IPS-NIHi7 (cell line): ENCODE data around the gene HOXA5.

ENCODE experiments used
- DNase-seq: peaks from one replicate; pipeline ENCODE4 v3.0.0; 2012; ENCODE audit warnings: mixed read lengths; ENCODE audit errors: extremely low spot score

HOXA5 gene

DNA sequence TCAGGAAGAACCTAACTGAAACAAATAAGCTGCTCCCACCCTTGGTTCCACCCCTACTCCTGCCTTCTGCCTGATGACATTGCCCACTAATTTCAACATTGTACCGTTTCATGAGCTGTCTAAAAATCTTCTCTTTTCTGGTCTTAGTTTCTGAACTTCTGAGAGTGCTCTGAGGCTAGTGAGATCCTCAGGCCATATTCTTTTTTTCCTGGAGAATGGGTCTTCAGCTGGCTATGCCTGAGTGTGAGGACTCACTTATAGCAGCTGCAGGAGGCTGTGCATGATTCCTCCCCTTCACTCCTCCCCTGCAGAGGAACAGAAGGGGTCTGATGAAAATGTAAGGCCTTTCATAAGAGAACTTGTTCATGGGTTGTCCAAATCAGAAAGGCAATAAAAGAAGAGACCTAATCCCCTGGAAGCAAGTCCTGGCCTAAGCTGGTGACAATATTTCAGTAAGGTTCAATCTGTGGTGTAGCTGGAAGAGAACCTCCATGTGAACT, 24.0 kb downstream of the HOXA5 start:
- DNase-seq, result no peak

DNA sequence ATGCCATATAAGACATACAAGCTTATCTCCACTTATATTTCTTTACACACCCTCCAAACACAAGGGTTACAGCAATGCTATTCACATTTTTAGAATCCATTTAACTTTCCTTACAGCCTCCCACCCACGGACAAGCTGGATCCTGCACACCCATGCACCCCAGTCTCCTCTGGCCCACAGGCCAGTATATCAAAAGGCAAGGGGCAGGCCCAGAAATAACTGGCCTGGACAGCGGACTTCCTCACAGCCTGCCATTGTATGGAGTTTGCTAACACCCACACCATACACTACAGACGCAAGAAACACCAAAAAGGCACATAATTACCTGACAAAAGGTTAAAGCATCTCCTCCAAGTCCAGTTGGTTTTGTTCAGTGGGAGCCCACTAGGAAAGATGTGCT, 24.9 kb downstream of the HOXA5 start:
- no peak for DNase-seq

DNA sequence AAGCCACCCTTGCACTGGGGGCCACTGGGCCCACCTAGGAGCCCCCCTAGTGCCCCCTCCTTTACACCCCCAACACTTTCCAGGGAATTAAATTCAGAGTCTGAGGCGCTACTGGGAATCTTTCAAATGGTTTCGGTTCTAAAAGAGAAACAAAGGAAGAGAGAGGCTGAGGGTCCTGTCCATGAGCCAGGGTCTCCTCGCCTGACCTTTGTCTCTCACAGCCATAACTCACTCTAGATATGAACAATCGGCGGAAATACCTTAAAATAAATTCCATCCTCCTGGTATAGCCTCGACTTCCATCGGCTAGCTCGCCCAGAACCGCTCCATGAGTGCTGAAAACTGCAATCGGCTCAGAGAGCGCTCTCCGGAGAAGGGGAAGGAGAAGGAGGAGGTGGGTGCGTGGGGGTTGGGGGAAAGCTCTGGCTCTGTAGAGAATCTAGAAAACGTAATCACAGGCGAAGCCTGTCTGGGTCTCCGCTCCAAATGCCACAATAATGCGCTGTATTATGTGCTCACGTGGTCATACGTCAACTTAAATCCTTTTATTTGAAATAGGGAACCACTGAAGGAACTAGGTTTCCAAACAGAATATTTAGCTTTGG, 25.5 kb downstream of the HOXA5 start:
- DNase-seq, result no peak

DNA sequence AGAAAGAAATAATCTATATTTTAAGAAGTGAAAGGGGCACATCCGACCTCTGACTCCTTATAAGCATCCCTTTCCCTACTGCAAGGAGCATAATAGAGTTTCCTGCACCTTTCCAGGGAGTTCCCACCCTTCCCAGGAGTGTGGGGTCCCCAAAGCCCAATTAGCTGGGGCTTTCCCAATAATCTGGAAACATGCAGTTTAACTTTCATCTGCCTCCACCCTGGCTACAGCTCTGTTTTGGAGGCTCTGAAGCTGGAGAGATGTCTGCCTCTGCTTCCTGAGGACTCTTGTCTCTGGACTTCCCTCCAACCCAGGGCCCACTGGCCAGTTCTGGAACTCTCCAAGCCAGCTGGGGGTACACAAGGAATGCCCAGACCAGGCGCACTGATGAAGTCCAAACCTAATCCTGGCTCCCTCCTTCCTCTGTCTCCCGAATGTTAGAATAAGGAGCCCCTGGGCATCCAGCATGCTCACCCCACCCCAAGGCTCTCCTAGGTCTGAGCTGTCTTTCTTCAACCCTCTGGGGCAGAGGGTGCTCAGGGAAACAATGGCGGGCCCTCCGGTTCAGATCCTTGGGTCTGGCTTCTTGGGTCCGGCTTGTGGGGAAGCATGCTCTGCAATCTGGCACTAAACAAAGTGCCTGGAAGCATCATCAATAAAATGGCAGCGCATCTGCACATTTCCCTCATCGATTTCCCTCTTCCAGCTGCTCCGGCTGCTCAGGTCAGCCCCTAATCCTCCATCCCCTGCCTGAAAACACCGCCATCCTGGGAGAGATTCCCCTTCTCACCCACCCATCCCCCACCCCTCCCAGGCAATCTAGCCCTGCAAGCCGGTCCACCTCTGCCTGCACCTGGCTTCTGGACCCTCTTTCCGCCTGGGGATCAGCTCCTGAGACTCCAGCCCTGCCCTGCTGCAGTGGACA, 26.3 kb downstream of the HOXA5 start:
- DNase-seq, result no peak

- no peak for DNase-seq
These were observed 27.2 kb downstream of the HOXA5 start for GRCh38 chr7:27116031-27116961.

DNA sequence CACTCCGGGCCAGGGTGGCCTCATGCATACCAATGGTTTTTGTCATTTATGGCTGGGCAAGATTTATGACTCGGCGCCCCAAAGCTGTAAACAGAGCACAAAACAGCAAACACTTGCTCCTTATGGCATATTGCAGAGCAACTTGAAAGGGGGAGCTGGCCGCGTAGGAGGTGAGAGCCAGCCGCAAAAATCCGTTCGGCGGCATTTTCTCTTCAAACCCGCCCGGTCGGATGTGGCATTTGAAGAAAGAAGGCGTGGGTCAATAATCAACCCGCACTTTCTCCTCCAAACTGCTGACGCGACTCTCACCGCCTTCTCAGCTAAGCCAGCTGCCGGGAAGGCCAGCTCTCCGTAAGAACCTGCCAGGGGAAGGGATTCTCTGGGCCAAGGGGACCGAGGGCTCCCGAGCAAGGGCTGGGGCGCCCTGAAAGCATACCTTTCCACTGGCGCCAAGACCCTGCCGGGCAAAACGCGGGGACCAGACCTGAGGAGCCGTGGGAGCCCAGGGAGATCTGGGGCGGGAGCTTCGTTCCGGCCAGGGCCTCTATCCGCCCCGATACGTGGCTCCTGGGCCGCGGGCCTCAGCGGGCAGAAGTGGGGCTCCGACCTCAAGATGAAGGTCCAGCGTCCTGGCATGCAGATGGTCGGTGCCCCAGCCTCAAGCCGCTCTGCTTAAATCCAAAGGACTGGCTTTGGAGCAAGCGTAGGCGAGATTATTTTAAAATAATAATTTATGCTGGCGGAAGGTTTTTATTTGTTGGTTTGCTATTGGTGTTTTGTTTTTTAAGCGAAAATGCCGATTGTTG, 28.1 kb downstream of the HOXA5 start:
- no peak for DNase-seq

DNA sequence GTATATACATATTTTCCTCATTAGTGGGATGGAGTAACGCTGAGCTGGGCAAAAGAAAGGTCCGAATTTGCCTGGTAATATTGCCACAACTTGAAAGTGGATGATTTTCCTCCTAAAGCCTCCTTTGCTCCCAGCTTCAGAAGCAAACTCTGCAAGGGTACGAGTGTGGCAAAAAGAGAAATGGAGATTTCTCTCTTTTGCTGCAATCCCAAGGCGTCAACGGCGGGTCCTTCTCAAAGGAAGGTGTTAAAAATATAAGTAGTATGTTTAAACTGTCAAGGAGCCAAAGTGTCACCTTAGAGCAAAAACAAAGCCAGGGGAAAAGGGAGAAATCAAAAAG, 28.6 kb downstream of the HOXA5 start:
- DNase-seq, result no peak

GRCh38 chr7:27113991-27114769, 29.3 kb downstream of the HOXA5 start:
- no peak for DNase-seq

DNA sequence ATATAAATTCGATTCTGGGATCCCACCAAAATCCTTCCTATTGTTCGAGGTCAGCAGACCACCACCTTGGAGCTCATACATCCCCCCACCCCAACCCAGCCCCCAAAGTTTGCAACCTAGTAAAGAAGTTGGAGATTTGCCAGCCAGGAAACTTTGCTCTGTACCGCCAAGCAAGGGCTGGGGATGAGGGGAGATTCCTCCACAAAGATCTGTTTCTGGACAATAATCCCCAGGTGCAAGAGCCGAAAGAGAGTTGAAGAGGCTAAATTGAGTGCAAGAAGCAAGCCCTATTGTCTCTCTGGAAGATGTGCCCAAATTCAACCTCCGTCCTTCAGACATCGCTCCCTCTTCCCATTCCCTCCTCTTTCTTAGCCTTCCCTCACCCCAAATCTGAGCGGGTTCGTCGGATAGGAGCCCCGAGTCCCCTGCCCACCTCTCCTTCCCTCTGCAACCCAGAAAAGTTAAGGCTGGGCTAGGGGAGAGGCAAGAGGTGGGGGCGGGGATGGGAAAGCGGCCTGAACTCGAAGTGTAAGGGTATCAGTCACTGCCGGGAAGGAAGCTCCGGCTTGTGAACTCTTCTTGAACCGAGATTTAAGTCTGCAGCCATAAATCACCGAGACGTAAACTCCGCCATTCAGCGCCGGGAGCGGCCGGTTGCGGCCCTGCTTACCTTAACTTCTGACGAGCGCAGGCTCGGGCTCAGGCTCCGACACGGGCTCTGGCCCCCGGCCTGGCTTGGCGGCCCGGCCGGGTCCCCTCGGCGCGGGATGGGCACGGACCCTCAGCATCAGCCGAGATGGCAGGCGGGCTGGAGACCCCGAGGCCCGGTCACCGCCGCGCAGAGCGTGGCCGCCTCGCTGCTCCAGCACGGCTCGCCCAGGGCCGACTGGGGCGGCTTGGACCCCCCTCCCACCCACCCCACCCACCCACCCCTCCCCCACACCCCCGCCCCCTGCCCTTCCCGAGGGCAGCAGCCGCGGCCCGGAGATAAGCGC, 30.2 kb downstream of the HOXA5 start:
- DNase-seq, result no peak

GRCh38 chr7:27112361-27112760, 31.1 kb downstream of the HOXA5 start:
- no peak for DNase-seq

DNA sequence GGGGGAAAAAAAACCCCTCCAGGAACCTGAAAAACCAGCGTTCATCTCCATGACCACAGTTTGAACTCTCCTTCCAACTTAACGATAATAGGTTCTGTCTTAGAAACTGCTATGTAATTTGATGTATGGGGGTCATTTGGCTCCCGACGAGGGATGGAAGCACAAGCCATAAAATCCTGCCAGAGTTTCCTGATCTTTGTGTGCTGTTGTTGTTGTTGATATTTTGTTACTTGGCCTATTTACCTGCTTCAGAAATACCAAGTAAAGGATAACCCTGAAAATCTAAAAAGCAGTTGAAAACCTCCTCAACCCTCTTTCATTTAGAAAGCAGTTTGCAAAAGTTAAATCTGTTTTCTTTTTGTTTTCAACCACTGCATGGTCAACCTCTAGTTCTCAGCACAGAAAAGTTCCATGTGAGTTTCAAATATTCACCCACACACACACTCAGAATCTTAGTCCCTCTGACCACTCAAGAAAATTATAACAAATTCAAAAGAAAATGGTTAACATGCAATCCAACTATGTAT, 31.7 kb downstream of the HOXA5 start:
- DNase-seq, result no peak

DNA sequence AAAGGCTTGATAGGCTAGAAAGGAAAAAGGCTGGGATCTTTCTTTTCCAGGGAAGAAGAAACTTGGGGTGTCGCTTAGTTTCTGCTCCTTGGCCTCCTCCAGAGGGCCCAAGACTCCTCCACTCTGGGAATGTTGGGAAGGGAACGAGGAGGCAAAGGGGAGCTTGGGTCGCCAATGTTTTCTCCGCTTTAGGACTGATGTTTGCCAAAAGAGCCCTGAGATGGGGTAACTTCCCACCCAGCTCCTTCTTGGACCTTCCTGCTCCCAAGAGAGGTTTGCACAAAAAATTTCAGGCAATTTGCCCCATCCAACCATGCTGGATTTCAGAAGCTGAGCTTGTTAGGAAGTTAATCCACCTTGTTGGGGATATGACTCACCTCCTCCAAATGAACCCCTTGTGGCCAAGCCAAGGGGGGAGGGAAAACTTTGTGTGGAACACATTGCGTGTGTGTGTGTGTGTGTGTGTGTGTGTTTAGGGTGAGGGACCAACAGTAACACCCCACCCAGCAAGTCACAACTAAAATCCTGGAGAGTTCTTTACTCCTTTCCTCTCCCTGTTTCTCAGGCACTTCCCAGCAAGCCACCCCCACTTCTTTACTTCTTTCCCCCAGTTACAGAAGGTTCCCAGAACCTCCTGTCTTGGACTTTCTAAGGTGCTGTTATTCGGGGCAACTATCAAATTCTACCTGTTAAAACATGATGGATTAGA, 32.3 kb downstream of the HOXA5 start:
- no peak for DNase-seq

GRCh38 chr7:27110186-27111031, 33.1 kb downstream of the HOXA5 start:
- peak; percentile 64 for DNase-seq

DNA sequence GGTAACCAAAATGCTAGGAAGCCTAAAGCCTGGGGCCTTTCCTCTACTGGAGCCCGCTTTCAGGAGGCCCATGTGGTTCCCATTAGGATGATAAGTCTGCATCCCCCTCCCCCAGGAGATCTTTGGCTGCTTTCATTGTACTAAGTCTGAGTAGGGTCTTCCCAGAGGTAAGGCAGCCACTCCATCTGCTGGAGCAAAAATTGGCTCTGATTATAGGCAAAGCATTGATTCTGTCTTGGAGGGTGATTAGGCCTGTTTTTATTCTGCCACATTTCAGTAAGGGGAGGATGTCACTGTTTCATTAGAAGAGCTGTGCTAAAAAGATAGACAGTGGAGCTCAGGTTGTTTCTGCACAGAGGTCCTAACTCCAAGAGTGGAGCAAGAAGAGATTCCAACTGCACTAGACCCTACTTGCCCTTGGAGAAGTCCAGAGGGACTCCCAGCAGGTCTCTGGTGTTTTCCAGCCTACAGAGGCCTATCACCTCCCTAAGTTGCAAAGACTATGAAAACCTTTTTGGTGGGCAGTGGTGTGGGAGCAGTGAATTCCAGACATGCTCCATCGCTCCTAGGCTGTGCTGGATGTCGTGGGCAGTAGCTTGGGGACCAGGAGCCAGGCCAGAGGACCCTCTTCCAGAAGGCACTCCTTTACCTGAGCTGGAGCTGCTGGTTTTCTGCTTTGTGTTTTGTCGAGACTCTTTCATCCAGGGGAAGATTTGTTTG, 33.9 kb downstream of the HOXA5 start:
- DNase-seq, result no peak

GRCh38 chr7:27108390-27109127, 34.9 kb downstream of the HOXA5 start:
- DNase-seq, result peak; percentile 67
